Femur (tissue), 1 donor: Measurements from ENCODE around the gene MTX1.
A peak's percentile ranks its signal among the peaks of the same experiment; 100 is the strongest.

Experiments used
- DNase-seq: peaks from one replicate; pipeline ENCODE4 v3.0.0-alpha.2; 2017

The MTX1 gene

DNA sequence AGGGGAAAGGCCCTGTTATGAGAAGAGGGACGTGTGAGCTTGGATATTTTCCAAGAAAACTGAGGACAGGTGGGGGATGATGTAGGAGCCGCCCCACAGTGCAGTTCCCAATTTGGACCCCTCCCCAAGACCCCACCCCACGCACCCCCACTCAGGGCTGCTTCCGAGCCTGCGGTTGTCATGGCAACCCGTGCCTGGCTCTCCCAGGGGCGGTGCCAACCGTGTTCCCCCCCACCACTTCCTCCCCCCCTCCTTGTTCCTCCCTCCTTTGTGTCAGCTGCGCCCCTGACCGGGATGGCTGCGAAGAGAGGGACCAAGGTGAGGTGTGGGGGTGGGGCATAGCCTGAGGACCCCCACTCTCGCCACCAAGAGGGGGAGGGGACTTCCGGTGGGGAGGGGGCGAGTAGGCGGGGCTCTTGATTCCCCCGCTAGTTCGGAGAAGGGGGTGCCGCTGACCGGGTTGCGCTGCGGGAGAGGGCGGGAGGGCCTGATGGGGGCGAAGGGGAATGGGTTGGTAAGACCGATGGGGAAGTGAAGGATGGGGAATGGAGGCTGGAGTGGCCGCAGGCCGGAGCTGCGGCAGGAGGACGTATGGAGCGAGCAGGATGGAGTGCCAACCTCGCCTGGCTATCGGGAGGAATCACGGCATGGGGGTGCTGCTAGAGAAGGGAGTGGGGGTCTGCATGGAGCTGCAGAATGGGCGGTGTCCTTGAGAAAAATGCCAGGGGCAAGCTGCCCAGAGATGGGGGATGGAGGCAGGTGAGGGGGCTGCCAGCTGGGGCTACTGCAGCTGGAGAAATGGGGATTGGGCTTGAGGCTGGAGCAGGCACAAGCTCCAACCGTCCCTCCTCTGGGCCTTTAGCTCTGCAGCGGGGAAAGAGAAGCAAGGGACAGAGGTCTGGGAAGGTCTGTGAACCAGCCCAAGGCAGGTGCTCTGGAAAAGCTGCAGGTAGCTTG is 33.9 kb upstream of the MTX1 start:
- DNase-seq: peak; percentile 45

DNA sequence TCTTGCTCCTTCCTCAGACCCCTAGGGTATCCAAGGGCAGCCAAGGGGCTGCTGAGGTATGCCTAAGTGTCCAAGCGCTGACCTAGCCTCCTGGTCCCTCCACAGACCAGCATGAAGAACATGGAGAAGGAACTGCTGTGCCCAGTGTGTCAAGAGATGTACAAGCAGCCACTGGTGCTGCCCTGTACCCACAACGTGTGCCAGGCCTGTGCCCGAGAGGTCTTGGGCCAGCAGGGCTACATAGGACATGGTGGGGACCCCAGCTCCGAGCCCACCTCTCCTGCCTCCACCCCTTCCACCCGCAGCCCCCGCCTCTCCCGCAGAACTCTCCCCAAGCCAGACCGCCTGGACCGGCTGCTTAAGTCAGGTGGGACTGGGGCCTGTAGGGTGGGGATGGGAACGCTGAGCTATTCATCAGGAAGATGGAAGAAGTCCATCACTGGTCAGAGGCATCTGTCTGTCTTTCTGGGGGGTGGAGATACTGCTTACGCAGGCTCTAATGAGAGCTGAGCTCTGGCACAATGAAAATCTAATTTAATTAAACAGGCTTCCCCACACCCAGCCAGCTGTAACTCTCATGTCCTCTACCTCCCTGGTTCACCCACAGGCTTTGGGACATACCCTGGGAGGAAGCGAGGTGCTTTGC is 33.1 kb upstream of the MTX1 start:
- no peak for DNase-seq

DNA sequence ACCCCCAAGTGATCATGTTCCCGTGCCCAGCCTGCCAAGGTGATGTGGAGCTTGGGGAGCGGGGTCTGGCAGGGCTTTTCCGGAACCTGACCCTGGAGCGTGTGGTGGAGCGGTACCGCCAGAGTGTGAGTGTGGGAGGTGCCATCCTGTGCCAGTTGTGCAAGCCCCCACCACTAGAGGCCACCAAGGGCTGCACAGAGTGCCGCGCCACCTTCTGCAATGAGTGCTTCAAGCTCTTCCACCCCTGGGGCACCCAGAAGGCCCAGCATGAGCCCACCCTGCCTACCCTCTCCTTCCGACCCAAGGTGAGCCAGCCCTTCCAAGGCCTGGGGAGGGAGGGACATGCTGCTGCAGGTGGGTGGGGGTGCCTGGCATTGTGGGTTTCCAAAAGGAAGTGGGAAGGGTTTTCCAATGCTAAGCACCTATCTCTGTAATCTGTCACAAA is 32.5 kb upstream of the MTX1 start:
- peak; percentile 23 for DNase-seq

DNA sequence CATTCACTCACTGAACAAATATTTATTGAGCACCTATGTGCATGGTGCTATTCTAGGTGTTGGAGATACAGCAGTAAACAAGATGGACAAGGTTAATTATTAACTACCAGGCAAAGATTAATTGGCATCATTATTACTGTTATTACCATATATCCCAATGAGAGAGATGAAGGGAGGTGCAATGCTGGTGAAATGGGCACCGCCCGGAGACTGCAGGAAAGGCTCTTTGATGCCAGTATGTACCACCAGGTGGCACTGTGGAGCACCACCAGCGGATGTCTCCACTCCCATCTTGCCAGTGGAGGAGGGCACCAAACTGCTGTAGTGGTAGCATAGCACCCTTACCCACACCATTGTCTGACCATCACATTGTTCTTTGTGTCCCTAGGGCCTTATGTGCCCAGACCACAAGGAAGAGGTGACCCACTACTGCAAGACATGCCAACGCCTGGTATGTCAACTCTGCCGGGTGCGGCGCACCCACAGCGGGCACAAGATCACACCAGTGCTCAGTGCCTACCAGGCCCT is 31.9 kb upstream of the MTX1 start:
- DNase-seq: peak; percentile 86

DNA sequence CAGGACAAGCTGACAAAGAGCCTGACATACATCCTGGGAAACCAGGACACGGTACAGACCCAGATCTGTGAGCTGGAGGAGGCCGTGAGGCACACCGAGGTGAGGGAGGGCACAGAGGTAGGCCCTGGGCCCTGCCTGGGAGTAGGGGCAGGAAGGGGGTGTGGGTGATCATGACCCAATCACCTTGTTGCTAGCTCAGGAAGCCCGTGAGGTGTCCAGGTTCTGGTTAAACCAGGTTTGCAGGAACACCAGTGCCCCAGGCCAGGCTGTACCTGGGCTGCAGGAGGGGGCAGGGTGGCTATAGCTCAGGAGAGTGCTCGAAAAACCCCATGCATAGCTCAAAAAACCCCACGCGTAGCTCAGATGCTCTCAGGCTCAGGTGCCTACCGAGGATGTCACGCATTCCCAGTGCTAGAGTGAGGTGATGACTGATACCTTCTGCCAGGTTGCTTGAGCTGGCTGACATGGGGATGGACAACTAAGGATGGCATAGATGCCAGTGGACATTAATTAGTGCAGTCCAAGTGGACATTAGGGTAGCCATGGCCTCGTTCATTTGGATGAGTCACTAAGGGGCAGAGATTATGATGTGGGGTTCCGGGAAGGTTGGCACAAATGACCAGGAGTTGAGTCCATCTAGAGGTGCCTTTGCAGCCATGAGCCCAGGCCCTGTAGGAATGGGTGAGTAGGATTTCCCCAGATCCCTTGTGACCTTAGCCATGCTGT is 31.1 kb upstream of the MTX1 start:
- DNase-seq: no peak

DNA sequence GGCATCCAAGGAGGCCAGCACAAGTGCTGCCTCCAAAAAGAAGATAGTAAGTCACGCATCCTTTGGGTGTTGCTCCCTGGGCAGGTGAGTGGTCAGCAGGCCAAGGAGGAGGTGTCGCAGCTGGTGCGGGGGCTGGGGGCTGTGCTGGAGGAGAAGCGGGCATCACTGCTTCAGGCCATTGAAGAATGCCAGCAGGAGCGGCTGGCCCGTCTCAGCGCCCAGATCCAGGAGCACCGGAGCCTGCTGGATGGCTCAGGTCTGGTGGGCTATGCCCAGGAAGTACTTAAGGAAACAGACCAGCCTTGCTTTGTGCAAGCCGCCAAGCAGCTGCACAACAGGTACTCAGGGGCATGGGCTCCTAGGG is 30.6 kb upstream of the MTX1 start:
- no peak for DNase-seq

DNA sequence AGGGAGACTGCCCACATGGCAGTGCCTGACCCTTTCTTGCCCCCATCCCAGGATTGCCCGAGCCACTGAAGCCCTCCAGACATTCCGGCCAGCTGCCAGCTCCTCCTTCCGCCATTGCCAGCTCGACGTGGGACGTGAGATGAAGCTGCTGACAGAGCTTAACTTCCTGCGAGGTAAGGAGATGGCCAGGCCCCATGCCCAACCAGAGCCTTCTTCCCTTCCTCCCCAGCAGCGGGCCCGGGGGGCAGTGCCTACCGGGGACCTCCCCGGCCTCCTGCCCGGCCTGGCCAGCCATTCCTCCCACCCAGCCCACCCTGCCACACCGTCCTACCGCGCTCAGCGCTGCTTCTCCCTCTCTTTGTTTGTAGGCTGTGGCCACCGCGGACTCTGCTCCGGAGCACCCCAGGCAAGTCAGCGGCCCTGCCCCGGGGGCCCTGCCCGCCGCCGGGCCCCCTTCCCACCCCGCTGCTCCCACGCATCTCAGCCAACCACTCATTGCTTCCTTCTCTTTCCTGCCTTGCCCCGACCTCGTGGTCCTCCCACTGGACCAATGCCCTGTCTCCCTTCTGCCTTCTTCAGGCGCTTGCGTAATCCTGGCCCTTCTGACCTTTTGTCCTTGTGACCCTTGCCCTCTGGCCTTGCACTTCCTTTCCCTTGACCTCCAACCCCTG is 29.9 kb upstream of the MTX1 start:
- DNase-seq: no peak

DNA sequence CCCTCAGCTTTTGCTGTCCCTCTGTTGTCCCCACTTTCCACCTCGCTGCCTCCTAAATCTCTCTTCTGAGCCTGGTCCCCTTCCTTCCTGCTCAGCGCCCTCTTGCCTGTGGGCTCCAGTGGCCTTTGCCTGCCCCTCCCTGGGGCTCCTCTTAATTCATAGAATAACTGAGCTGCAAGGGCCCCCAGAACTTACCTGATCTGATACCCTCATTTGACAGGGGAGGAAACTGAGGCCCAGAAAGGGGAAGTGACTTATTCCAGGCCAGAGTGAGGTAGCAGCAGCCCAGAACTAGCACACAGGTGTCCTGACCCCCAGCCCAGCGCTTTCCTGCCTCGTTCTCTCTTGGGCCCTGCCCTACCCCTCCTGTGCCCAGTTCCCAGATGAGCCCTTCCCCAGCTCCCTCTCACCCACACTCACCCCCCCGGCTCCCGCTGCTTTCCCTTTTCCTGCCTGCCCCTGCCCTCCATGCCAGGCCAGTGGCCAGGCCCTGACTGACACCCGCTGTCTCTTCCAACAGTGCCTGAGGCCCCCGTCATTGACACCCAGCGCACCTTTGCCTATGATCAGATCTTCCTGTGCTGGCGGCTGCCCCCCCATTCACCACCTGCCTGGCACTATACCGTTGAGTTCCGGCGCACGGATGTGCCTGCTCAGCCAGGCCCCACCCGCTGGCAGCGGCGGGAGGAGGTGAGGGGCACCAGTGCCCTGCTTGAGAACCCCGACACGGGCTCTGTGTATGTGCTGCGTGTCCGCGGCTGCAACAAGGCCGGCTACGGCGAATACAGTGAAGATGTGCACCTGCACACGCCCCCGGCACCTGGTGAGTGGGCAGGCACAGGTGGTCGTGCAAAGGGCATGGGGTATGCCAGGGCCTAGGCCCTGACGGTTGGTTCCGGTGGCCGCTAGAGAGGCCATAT is 29.1 kb upstream of the MTX1 start:
- DNase-seq: no peak

DNA sequence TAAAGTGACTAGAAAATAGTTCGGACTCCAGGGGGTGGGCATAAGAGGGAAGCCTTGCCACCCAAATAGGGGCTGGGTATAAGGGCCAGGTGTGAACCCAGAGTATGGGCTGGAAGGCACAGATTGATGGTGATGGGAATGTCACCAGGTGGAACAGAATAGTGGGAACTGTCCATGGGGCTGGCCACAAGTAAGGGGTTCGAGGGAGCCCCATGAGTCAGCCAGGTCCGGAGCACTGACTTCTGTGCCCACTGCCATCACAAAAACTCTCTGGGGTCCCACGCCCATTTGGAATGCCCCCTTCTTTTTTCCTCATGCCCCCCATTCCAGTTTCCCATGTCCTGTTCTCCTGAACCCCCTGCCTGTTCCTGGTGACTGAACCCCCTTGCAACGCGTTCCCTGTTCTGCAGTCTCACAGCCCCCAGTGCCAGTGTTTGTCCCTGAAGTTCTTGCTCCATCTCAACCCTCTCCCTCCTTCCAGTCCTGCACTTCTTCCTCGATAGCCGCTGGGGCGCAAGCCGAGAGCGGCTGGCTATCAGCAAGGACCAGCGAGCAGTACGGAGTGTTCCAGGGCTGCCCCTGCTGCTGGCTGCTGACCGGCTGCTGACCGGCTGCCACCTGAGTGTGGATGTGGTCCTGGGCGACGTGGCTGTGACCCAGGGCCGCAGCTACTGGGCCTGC is 27.0 kb upstream of the MTX1 start:
- DNase-seq: no peak

DNA sequence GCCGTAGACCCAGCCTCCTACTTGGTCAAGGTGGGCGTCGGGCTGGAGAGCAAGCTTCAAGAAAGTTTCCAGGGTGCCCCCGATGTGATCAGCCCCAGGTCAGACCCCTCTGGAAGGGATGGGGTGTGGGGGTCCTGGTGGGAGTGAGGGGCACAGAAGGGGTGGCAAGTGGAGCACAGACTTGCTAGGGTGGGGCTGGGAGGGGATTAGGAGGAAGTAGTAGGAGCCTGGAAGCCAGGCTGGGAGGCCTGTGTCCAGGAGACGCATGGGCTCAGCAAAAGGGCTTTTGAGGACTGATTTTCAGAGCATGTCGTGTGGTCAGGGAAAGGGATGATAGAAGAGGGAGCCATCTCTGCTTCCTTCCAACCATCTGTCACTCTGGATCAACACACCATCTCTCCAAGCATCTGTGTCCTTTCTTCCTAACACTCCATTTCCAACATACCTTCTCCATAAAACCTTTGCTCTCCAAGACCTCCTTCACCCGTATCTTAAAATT is 26.4 kb upstream of the MTX1 start:
- no peak for DNase-seq

DNA sequence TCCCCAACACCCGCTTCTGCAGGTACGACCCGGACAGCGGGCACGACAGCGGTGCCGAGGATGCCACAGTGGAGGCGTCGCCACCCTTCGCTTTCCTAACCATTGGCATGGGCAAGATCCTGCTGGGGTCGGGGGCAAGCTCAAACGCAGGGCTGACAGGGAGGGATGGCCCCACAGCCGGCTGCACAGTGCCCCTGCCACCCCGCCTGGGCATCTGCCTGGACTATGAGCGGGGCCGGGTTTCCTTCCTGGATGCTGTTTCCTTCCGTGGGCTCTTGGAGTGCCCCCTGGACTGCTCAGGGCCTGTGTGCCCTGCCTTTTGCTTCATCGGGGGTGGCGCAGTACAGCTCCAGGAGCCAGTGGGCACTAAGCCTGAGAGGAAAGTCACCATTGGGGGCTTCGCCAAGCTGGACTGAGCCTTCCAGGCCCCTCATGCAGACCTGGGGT is 24.7 kb upstream of the MTX1 start:
- peak; percentile 27 for DNase-seq

DNA sequence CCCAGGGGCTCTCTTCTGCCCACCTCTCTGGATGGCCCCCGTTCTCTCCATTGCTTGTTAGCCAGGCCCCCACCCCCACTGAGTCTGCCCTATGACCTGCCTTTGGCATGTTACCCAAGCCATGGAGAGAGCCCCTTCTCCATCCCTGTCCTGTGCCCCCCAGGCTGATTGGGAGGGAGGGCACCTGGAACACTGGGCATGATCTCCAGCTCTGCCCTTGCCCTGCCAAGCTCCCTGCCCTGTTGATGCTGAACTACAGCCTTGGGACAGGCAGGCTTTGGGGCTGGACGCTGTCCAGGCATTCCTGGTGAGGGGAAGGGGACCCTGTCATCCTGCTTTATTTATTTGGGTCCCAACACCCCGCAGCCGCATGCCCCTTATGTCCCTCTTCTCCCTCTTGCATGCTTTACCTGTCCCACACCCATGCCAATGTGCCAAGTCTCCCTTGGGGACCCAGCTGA is 24.1 kb upstream of the MTX1 start:
- peak; percentile 23 for DNase-seq

DNA sequence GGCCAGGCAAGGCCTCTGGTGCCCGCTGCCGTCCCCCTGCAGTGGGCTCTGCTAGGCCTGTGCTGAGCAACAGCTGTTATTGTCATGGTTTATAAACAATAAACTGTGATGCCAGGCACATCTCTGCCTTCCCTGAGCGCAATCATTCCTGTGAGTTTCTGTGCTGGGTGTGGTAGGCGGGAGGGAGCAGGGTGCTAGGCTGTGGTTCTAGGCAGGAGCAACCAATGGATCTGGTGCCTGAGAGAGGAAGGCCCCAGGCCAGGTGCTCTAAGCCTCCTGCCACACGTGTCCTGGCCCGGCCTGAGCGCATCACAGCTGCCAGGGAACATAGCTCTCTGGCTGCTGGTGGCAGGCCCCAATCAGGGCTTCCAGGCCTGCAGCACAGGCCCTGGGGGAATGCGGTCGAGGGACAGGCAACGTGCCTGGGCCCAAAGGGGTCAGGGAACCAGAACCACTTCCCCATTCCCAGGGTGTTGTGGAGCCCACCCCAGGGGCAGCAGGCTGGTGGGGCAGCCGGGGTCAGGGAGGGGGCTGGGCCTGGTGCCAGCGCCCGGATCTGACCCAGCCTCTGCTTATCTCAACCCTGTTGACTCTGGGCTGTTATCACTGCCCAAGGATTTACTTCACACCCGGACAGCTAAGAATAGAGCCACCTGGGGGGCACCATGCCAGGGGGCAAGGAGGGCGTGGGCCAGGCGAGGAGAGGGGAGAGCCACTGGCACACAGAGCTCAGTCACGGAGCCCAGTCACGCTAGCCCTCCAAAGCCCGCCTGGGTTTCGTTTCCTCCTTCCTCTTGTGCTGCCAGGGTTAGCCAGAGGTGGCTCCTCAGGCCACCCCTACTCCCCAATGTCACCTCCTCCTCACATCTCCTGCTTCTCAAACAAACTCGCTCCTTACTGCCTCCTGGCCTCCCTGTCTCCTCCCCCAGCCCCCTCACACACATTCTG is 23.4 kb upstream of the MTX1 start:
- peak; percentile 48 for DNase-seq

DNA sequence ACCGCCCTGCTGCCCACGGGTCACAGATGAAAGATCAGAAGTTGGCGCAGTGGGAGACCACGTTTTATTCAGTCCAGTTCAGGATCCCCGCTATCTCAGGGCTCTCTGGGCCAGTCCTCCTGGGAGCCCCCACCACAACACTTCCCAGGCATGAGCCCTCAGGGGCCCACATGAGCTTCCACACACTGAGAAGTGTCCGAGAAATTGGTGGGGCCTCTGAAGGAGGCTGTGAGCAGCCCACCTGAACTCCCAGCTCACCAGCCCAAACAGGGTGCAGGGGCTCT is 22.8 kb upstream of the MTX1 start:
- no peak for DNase-seq

DNA sequence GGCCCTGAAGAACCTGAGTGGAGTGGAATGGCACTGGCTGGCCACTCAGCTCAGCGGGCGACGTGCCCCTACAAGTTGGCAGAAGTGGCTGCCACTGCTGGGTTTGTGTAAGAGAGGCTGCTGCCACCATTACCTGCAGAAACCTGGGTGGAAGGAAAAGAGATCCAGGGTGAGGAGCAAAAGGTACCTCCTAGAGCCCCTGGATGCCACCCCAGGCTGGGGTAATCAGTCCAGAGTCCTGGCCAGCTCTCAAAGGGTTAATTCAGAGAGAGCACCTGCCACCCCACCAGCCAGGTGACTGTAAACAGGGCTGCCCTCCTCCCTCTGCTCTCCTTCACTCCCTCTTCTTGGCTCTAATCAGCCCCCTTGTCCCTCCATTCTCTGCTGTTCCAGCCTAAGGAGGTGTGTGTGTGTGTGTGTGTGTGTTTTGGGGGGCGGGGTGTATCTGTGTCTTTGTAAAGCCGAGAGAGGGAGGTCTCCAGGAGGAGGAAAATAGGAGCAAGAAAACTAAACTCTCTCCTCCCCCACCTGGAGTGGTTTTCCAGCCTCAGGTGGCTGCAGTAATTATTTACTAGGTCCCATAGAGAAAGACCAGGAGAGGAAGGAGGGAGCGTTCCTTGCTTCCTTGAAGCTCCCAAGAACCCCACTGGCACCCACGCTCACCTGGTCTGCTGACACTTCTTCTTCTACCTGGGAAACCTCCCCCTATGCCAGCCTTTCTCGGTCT is 22.3 kb upstream of the MTX1 start:
- peak; percentile 24 for DNase-seq

DNA sequence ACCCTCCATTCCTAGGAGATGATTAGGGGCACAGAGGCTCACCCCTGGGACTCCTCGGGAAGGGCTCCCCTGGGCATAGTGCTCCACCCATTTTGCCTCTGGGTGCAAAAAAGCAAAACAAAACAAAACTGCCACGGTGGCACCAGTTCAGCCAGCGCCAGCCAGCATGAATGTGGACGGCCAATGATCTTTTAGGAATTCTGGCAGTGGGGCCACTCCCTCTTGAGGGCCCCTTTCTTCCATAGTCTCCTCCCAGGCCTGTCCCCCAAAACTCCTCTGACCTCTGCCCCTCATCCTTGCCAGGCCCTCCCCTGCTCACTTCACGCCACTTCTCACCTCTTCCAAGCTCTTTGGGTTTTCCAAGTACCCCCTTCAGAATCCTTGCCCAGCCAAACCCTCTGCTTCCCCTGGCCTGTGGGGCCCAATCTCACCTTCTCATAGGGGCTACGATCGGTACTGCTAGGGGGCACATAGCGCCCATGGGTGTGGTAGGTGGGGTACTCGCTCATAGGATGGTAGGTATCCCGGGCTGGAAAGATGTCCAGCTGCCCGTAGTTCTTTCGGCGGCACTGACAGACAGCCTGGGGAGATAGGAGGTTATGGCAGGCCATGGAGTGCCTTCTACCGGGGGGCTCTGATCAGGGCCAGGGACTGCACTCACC is 21.6 kb upstream of the MTX1 start:
- DNase-seq: peak; percentile 17

DNA sequence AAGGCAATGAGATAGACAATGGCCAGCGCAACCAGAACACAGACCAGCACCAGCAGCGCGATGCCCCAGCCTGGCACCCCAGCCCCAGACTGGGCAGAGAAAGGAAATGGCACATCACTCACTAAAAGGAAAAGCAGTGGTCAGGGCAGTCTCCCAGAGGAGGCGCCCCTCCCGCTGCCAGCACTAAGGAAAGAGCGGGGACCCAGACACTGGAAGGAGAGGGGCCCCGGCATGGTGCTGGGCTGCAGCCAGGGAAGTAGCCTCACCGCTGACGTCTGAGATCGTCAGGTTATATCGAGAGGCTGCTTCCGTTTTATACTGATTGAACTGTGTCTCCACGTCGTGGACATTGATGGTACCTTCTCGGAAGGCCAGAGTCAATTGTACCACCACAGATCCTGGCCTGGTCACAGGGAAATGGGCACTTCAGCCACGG is 21.0 kb upstream of the MTX1 start:
- peak; percentile 23 for DNase-seq

DNA sequence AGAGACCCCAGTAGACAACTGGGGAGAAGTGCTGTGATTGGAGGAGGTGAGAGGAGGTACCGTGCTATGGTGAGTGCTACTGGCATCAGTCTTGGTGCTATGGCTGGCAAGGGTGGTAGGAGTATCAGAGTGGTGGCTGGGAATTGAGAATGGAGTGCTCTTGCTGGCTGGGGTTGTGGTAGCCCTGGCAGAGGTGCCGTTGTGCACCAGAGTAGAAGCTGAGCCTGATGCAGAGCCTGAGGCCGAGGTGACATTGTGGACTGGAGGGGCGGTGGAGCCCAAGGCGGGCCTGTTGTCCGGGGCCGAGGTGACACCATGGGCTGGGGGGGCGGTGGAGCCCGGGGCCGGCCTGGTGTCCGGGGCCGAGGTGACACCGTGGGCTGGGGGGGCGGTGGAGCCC is 20.2 kb upstream of the MTX1 start:
- peak; percentile 11 for DNase-seq
